ENCODE results near the gene TMTC1. TPM values are rescaled to one million over a fixed set of nuclear protein-coding genes. Genes with fewer than 3 reads are reported as not detected.

The TMTC1 gene
- total and polyA plus RNA-seq, 2 experiments from 2014 or later: 4.8 to 24.3 TPM

GRCh38 chr12:29796823-29797263, 13.1 kb upstream of the TMTC1 start:
- Histone ChIP-seq H3K4me1 (ENCODE audit: insufficient read depth) (peaks cover 20% of the 10 kb centered on the region), H4K20me1 (replicated peaks; ENCODE audit: insufficient read depth) (no peaks in the 10 kb centered on the region), H3K27ac (ENCODE audit: low read depth) (no peak overlapping the region), H3K36me3 (ENCODE audit: insufficient read depth) (no peaks in the 10 kb centered on the region), H3F3A (replicated peaks; ENCODE audit: low read depth) (peaks cover 24% of the 10 kb centered on the region), H3K4me2 (no peak overlapping the region), H3K27me3 (ENCODE audit: insufficient read depth) (no peaks in the 10 kb centered on the region), H2AFZ (no peak overlapping the region), H3K79me2 (replicated peaks; ENCODE audit: insufficient read depth) (no peaks in the 10 kb centered on the region), H3K4me3 (no peak overlapping the region), H3K9me2 (ENCODE audit: insufficient read depth) (peaks cover 20% of the 10 kb centered on the region)
- Mint-ChIP-seq H3K4me1 (peaks cover 35% of the 10 kb centered on the region), H3K9me3 (peaks cover 20% of the 10 kb centered on the region), H3K36me3 (ENCODE audit: low read depth) (peaks cover 15% of the 10 kb centered on the region), H3K27me3 (ENCODE audit: insufficient read depth, low read depth, poor library complexity) (no peaks in the 10 kb centered on the region), H3K4me3 (no peak overlapping the region), H3K27ac (no peak overlapping the region)
- TF ChIP-seq ZNF331 (CRISPR knock-in tag; IDR thresholded peaks at IDR 0.05; ENCODE audit: low read depth) (no peak), EZH2 (IDR thresholded peaks at IDR 0.05; ENCODE audit: low read depth, unreplicated experiment) (no peak), POLR2AphosphoS5 (IDR thresholded peaks at IDR 0.05; ENCODE audit: low read depth) (no peak), CTCF (conservative IDR thresholded peaks at IDR 0.05; ENCODE audit: low read depth in 2 of 2) (no peak), ZNF462 (CRISPR knock-in tag; IDR thresholded peaks at IDR 0.05) (no peak), ZNF114 (CRISPR knock-in tag; IDR thresholded peaks at IDR 0.05) (no peak), JUNB (IDR thresholded peaks at IDR 0.05; ENCODE audit: unreplicated experiment) (no peak), EZH2phosphoT487 (IDR thresholded peaks at IDR 0.05; ENCODE audit: unreplicated experiment) (no peak), CREB1 (CRISPR knock-in tag; IDR thresholded peaks at IDR 0.05; ENCODE audit: low read depth) (no peak), NANOG (IDR thresholded peaks at IDR 0.05; ENCODE audit: borderline replicate concordance) (no peak), STAT1 (IDR thresholded peaks at IDR 0.05; ENCODE audit: unreplicated experiment) (no peak)
- TF ChIP-seq, protein P1, sequence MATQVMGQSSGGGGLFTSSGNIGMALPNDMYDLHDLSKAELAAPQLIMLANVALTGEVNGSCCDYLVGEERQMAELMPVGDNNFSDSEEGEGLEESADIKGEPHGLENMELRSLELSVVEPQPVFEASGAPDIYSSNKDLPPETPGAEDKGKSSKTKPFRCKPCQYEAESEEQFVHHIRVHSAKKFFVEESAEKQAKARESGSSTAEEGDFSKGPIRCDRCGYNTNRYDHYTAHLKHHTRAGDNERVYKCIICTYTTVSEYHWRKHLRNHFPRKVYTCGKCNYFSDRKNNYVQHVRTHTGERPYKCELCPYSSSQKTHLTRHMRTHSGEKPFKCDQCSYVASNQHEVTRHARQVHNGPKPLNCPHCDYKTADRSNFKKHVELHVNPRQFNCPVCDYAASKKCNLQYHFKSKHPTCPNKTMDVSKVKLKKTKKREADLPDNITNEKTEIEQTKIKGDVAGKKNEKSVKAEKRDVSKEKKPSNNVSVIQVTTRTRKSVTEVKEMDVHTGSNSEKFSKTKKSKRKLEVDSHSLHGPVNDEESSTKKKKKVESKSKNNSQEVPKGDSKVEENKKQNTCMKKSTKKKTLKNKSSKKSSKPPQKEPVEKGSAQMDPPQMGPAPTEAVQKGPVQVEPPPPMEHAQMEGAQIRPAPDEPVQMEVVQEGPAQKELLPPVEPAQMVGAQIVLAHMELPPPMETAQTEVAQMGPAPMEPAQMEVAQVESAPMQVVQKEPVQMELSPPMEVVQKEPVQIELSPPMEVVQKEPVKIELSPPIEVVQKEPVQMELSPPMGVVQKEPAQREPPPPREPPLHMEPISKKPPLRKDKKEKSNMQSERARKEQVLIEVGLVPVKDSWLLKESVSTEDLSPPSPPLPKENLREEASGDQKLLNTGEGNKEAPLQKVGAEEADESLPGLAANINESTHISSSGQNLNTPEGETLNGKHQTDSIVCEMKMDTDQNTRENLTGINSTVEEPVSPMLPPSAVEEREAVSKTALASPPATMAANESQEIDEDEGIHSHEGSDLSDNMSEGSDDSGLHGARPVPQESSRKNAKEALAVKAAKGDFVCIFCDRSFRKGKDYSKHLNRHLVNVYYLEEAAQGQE (IDR thresholded peaks at IDR 0.05; ENCODE audit: unreplicated experiment): no peak
- TF ChIP-seq, protein P2, sequence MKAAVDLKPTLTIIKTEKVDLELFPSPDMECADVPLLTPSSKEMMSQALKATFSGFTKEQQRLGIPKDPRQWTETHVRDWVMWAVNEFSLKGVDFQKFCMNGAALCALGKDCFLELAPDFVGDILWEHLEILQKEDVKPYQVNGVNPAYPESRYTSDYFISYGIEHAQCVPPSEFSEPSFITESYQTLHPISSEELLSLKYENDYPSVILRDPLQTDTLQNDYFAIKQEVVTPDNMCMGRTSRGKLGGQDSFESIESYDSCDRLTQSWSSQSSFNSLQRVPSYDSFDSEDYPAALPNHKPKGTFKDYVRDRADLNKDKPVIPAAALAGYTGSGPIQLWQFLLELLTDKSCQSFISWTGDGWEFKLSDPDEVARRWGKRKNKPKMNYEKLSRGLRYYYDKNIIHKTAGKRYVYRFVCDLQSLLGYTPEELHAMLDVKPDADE (IDR thresholded peaks at IDR 0.05): no peak
- no peak for ATAC-seq
- no peak for DNase-seq (ENCODE audit: low spot score)
